IMR-90 (cell line): ENCODE measurements around the gene MAVS. TPM values are rescaled to one million over a fixed set of nuclear protein-coding genes. Genes with fewer than 3 reads are reported as not detected.

Experiments
- ATAC-seq: fragments of 200-7000 bp; cut with Tn5 transposase; 2 replicates; pipeline ENCODE4 v1.9.1; 2020; ENCODE audit warnings: low read depth, mild to moderate bottlenecking, moderate library complexity
- BruUV-seq: library from RNA; stranded (reverse); fragments of 400-500 nt; replicated peaks from 2 replicates; lab custom pipeline; 2021; lab: Mats Ljungman, UMichigan
- CTCF ChIA-PET: fragments of 300-600 bp; formaldehyde crosslinking; extraction: SDS; loops from one replicate; lab custom pipeline; 2021; ENCODE audit warnings: antibody characterized with exemption; lab: Yijun Ruan, JAX
- POLR2A ChIA-PET: fragments of 300-600 bp; sonication (Branson Sonifier 250); formaldehyde crosslinking; loops from one replicate; lab custom pipeline; 2022; ENCODE audit warnings: antibody characterized with exemption; ENCODE audit not compliant: unreplicated experiment; lab: Charles Lee
- DNase-seq: peaks from one replicate; pipeline ENCODE4 v3.0.0; 2013
- H2AFZ ChIP-seq: replicated peaks from 2 replicates; pipeline ENCODE3; 2013; ENCODE audit warnings: low read length, mild to moderate bottlenecking; ENCODE audit not compliant: poor library complexity
- H2AK5ac ChIP-seq: 2 replicates; pipeline ENCODE4 v1.6.1; 2013; ENCODE audit warnings: low read depth, low read length, inconsistent platforms
- H2AK9ac ChIP-seq: replicated peaks from 2 replicates; pipeline ENCODE3; 2013; ENCODE audit warnings: mild to moderate bottlenecking, low read depth, low read length, moderate library complexity; ENCODE audit not compliant: poor library complexity
- H2BK120ac ChIP-seq: 2 replicates; pipeline ENCODE4 v1.6.1; 2013; ENCODE audit warnings: low read depth, low read length, inconsistent platforms
- H2BK15ac ChIP-seq: 3 replicates; pipeline ENCODE4 v1.6.1; 2013; ENCODE audit warnings: low read depth, low read length, inconsistent platforms
- H2BK20ac ChIP-seq: 2 replicates; pipeline ENCODE4 v1.6.1; 2013; ENCODE audit warnings: low read depth, mild to moderate bottlenecking, inconsistent platforms, low read length, moderate library complexity
- H2BK5ac ChIP-seq: 2 replicates; pipeline ENCODE4 v1.6.1; 2013; ENCODE audit warnings: mild to moderate bottlenecking, low read depth, low read length, inconsistent platforms; ENCODE audit not compliant: poor library complexity, severe bottlenecking
- H3K14ac ChIP-seq: replicated peaks from 2 replicates; pipeline ENCODE4 v1.6.1; 2013; ENCODE audit warnings: low read depth, low read length, inconsistent platforms
- H3K18ac ChIP-seq: 2 replicates; pipeline ENCODE4 v1.6.1; 2013; ENCODE audit warnings: low read depth, low read length, control low read depth
- H3K23ac ChIP-seq: 2 replicates; pipeline ENCODE4 v1.6.1; 2013; ENCODE audit warnings: low read depth, low read length, inconsistent platforms
- H3K27ac ChIP-seq: 2 replicates; pipeline ENCODE4 v1.5.1; 2013; ENCODE audit warnings: mild to moderate bottlenecking, control low read depth, low read length; ENCODE audit not compliant: insufficient read depth
- H3K27me3 ChIP-seq: 2 replicates; pipeline ENCODE4 v1.6.1; 2013; ENCODE audit warnings: low read length; ENCODE audit not compliant: control insufficient read depth, insufficient read depth
- H3K36me3 ChIP-seq: 2 replicates; pipeline ENCODE4 v1.6.1; 2013; ENCODE audit warnings: low read length, mixed read lengths; ENCODE audit not compliant: control insufficient read depth, insufficient read depth
- H3K4ac ChIP-seq: 2 replicates; pipeline ENCODE4 v1.6.1; 2013; ENCODE audit warnings: low read depth, low read length, inconsistent platforms
- H3K4me1 ChIP-seq: 2 replicates; pipeline ENCODE4 v1.6.1; 2013; ENCODE audit warnings: low read length, mixed read lengths; ENCODE audit not compliant: control insufficient read depth, insufficient read depth
- H3K4me2 ChIP-seq: 2 replicates; pipeline ENCODE4 v1.6.1; 2013; ENCODE audit warnings: low read depth, mild to moderate bottlenecking, control low read depth, low read length, moderate library complexity
- H3K4me3 ChIP-seq: 2 replicates; pipeline ENCODE4 v1.5.1; 2013; ENCODE audit warnings: low read depth, mild to moderate bottlenecking, control low read depth, low read length, moderate library complexity; ENCODE audit not compliant: insufficient read depth
- H3K56ac ChIP-seq: 2 replicates; pipeline ENCODE4 v1.6.1; 2013; ENCODE audit warnings: low read length, inconsistent platforms; ENCODE audit not compliant: insufficient read depth; ENCODE audit errors: extremely low read depth
- H3K79me1 ChIP-seq, 2 experiments: 2 replicates each; pipeline ENCODE4 v1.6.1; 2013; ENCODE audit warnings: low read length in 2 of 2, inconsistent platforms in 1 of 2, low read depth in 1 of 2
- H3K9ac ChIP-seq: 2 replicates; pipeline ENCODE4 v1.6.1; 2013; ENCODE audit warnings: low read depth, low read length, control low read depth
- H3K9me1 ChIP-seq: 2 replicates; pipeline ENCODE4 v1.6.1; 2013; ENCODE audit warnings: low read length, inconsistent platforms; ENCODE audit not compliant: insufficient read depth
- H3K9me3 ChIP-seq: 2 replicates; pipeline ENCODE4 v1.6.1; 2013; ENCODE audit warnings: low read length; ENCODE audit not compliant: control insufficient read depth, insufficient read depth
- H4K20me1 ChIP-seq: 2 replicates; pipeline ENCODE4 v1.6.1; 2013; ENCODE audit warnings: low read length, inconsistent platforms; ENCODE audit not compliant: insufficient read depth
- H4K5ac ChIP-seq: 2 replicates; pipeline ENCODE4 v1.6.1; 2013; ENCODE audit warnings: mild to moderate bottlenecking, low read depth, low read length, control low read depth
- H4K8ac ChIP-seq, 2 experiments: 2 replicates each; pipeline ENCODE4 v1.6.1; 2013; ENCODE audit warnings: low read depth in 2 of 2, low read length in 2 of 2, control low read depth in 1 of 2, inconsistent platforms in 1 of 2
- H4K91ac ChIP-seq: 2 replicates; pipeline ENCODE4 v1.6.1; 2013; ENCODE audit warnings: low read depth, low read length, inconsistent platforms; ENCODE audit not compliant: insufficient read depth
- BHLHE40 ChIP-seq: fragments of 150-350 bp; IDR thresholded peaks from 2 replicates; pipeline ENCODE4 v1.6.1; 2016; ENCODE audit warnings: mild to moderate bottlenecking, low read depth, low read length
- CEBPB ChIP-seq: IDR thresholded peaks from 2 replicates; pipeline ENCODE4 v1.6.1; 2012; ENCODE audit warnings: low read depth, low read length, improper control_type of control experiment
- ELK1 ChIP-seq: fragments of 150-350 bp; IDR thresholded peaks from 2 replicates; pipeline ENCODE4 v1.6.1; 2016; ENCODE audit warnings: low read depth, mild to moderate bottlenecking, low read length, moderate library complexity, borderline replicate concordance
- MAFK ChIP-seq: IDR thresholded peaks from 2 replicates; pipeline ENCODE4 v1.6.1; 2012; ENCODE audit warnings: low read depth, low read length, improper control_type of control experiment
- MAZ ChIP-seq: IDR thresholded peaks from 2 replicates; pipeline ENCODE4 v1.6.1; 2012; ENCODE audit warnings: low read depth, mild to moderate bottlenecking, low read length, improper control_type of control experiment, moderate library complexity, borderline replicate concordance
- RCOR1 ChIP-seq: IDR thresholded peaks from 2 replicates; pipeline ENCODE4 v1.6.1; 2012; ENCODE audit warnings: mild to moderate bottlenecking, low read length, improper control_type of control experiment; ENCODE audit not compliant: insufficient replicate concordance
- RFX5 ChIP-seq: IDR thresholded peaks from 2 replicates; pipeline ENCODE4 v1.8.0; 2012; ENCODE audit warnings: low read depth, mild to moderate bottlenecking, low read length, moderate library complexity
- WGBS, 2 experiments: methylation state at CpG; one replicate each; pipeline versions ENCODE4 v1.1.5 to v1.1.7; 2013; ENCODE audit warnings: missing lambda C conversion rate in 2 of 2; ENCODE audit not compliant: insufficient read length in 1 of 2; ENCODE audit errors: extremely low coverage in 2 of 2; 5-methylcytosine and 5-hydroxymethylcytosine counted together
- dilution Hi-C: fragments of 300-500 bp; cut with HindIII; formaldehyde crosslinking; loops from one replicate; pipeline ENCODE4 v1.14.3; 2018; ENCODE audit warnings: low sequenced_read_pairs; ENCODE audit not compliant: unreplicated experiment
- in situ Hi-C: fragments of 300-500 bp; cut with MboI; formaldehyde crosslinking; loops from 3 replicates; pipeline ENCODE4 v1.14.3; 2019; ENCODE audit warnings: low sequenced_read_pairs, inconsistent platforms, mixed read lengths
- intact Hi-C: fragments of 100-400 bp; cut with micrococcal nuclease; formaldehyde crosslinking; loops from 2 replicates; pipeline ENCODE4 v1.10.0; 2022
- polyA plus RNA-seq, 3 experiments: library from polyadenylated mRNA; depleted of rRNA; stranded (reverse); fragments of >200 nt; gene quantifications; 2 replicates each; pipeline ENCODE4 v1.2.3, GENCODE V29; 2012; ENCODE audit warnings: low replicate concordance in 1 of 3
- total RNA-seq: library from RNA; depleted of rRNA; stranded (reverse); fragments of >200 nt; gene quantifications from 2 replicates; pipeline ENCODE4 v1.2.3, GENCODE V29; 2012

Gene MAVS
- total and polyA plus RNA-seq, 2 of the 4 experiments (the other 2 are of a cell fraction), result 10.4 to 15.6 TPM

DNA sequence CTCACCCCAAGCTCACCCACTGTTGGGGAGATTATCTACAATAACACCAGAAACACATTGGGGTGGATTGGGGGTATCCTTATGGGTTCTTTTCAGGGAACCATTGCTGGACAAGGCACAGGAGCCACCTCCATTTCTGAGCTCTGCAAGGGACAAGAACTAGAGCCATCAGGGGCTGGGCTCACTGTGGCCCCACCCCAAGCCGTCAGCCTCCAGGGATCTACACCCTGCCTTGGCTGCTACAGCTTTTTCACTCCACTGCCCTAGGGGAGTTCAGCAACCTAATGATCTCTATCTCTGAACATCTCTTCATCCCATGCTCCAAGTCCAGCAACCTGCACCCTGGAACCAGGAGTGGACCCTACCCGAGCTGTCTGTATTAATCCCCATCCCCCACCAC lies 21.2 kb downstream of the MAVS start:
- peaks cover 73% of the 10 kb centered on the region for H3K36me3 ChIP-seq

More for the DNA sequence above, 21.2 kb downstream of the MAVS start:
- H3K14ac ChIP-seq, result no peak overlapping the region
- no peak overlapping the region for H2AK9ac ChIP-seq
- no peak overlapping the region for H4K91ac ChIP-seq
- peaks cover 26% of the 10 kb centered on the region; the same call in 1 of the 2 replicates for H4K20me1 ChIP-seq
- ChIA-PET CTCF (interaction anchor here (1.2 kb wide), 1 partner anchor 218 kb away, joined by 3 read pairs; no protein-coding TSS in a partner anchor), POLR2A (no interaction called here)
- DNase-seq (no peak), ATAC-seq (no peak)
- H2BK120ac ChIP-seq, result no peak overlapping the region
- no peak overlapping the region for H3K18ac ChIP-seq
- no peak overlapping the region for H3K56ac ChIP-seq
- WGBS, 2 experiments, result 86% methylated on average over 1 of the region's 2 CpGs; no CpG with 5 or more reads in 1 of the 2 experiments
- in situ Hi-C loops (no loop called here), intact Hi-C loops (no loop called here), dilution Hi-C loops (no loop called here)
- no peak overlapping the region for H4K5ac ChIP-seq
- no peaks in the 10 kb centered on the region for H3K9me3 ChIP-seq
- no peak overlapping the region for H3K4me2 ChIP-seq
- H3K4me1 ChIP-seq, result no peaks in the 10 kb centered on the region
- no peak overlapping the region for H2AK5ac ChIP-seq
- no peak overlapping the region for H2BK5ac ChIP-seq
- TF ChIP-seq RFX5, result no peak
- no peak for TF ChIP-seq ELK1
- no peak for TF ChIP-seq MAZ
- no peak for TF ChIP-seq CEBPB
- no peak for TF ChIP-seq RCOR1
- no peak for TF ChIP-seq BHLHE40
- TF ChIP-seq MAFK, result no peak
- no peaks in the 10 kb centered on the region for H3K27me3 ChIP-seq
- no TSS peak for BruUV-seq
- H3K79me1 ChIP-seq, result peaks cover 20 to 41% of the 10 kb centered on the region in 2 experiments
- peaks cover 18% of the 10 kb centered on the region for H3K9me1 ChIP-seq
- no peak overlapping the region for H2BK20ac ChIP-seq
- H3K23ac ChIP-seq, result no peak overlapping the region
- H3K9ac ChIP-seq, result no peak overlapping the region
- no peak overlapping the region for H2AFZ ChIP-seq
- H3K4ac ChIP-seq, result no peak overlapping the region
- no peak overlapping the region for H3K4me3 ChIP-seq
- no peak overlapping the region for H2BK15ac ChIP-seq
- H3K27ac ChIP-seq, result no peak overlapping the region
- H4K8ac ChIP-seq, result no peak overlapping the region
